ENCODE results near the gene KRTAP5-2. TPM values are rescaled to one million over a fixed set of nuclear protein-coding genes. Genes with fewer than 3 reads are reported as not detected.

KRTAP5-2 gene
- total and polyA plus RNA-seq, 2 experiments from 2014 or later = not detected

DNA sequence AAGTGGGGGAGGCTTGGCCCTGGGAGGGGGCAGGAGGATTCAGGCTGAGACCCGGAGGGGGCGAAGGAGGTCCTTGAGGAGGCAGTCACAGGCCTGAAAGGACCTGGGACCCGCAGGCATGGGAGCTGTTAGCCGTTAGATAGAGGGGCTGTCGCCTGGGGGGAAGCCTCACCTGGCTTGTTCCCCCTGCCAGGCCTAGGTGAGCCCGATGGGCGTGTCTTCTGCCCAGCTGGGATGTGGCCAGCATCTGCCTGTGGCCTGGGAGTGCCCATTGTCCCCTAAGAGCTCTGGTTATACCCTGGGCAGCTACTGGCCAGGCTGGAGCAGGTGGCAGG is 24.2 kb downstream of the KRTAP5-2 start:
- no peaks in the 10 kb centered on the region for H4K20me1 ChIP-seq (ENCODE audit: insufficient read depth)
- TF ChIP-seq EZH2 (IDR thresholded peaks at IDR 0.05; ENCODE audit: insufficient read depth, poor library complexity, severe bottlenecking) (no peak), EZH2phosphoT487 (IDR thresholded peaks at IDR 0.05; ENCODE audit: insufficient read depth, low read depth) (no peak)
- no peaks in the 10 kb centered on the region for H3K4me1 ChIP-seq (ENCODE audit: insufficient read depth)
- WGBS, 2 experiments (ENCODE audit: low coverage in 1 of 2, low lambda C conversion rate in 2 of 2, missing lambda C conversion rate in 2 of 2) = 7% methylated on average over 7 of the region's 7 CpGs
- no peak overlapping the region for H3K4me3 ChIP-seq
- H3K9me2 ChIP-seq (ENCODE audit: insufficient read depth) = no peaks in the 10 kb centered on the region
- H3K79me2 ChIP-seq (ENCODE audit: insufficient read depth) = no peaks in the 10 kb centered on the region
- peaks cover 21% of the 10 kb centered on the region for H3K27me3 ChIP-seq (replicated peaks; ENCODE audit: insufficient read depth)
- in situ Hi-C loops (cut with MboI) = no loop called here
- H3K9ac ChIP-seq = no peak overlapping the region
- no peak overlapping the region for H3K27ac ChIP-seq
- H3F3A ChIP-seq (ENCODE audit: insufficient read depth) = 0 out of 2 replicates have a peak, but pooled peaks cover 3% of the 10 kb centered on the region
- no peaks in the 10 kb centered on the region for H3K9me3 ChIP-seq (ENCODE audit: low read depth)
- DNase-seq = no peak
- no peaks in the 10 kb centered on the region for H3K36me3 ChIP-seq (ENCODE audit: low read depth)
- no peak overlapping the region for H3K4me2 ChIP-seq (ENCODE audit: unreplicated experiment)
- H2AFZ ChIP-seq = no peak overlapping the region

DNA sequence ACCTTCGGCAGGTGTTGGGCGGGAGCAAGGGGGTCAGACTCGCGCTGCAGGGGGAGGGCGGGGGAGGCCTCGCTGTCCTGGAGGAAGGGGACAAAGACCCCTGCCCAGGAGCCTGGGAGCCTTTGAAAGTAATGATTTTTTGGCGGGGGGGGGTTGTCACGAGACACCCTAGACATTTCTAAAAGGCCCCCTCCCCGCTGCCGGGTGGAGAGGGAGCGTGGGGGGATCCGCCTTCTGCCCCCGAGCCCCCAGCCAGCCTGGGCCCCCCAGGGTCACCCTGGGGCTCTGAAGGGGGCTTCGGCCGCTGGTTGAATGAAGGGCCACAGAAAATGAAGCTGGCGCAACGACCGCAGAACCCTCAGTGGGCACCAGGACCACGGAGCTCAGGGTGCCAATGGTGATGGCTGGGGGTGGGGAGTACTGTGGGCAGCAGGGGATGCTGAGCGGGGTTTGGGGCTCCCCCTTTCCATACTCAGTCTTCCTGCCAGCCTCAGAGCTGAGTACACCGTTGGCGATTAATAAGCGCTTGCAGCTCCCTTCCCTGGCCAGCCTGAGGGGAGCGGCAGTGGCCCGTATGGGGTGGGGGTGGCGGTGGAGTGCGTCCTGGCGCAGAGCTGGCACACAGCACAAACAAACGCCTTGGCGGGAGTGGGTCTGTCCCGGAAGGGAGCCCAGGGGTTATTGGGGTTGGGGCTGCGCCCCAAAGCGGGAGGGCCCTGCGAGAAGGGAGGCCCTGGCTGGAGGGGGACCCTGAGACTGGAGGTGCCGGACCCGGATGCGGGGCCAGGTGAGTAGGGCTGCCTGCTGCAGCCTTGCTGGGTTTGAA is 24.8 kb downstream of the KRTAP5-2 start:
- H3K4me3 ChIP-seq = no peak overlapping the region
- H2AFZ ChIP-seq = no peak overlapping the region
- H3K9ac ChIP-seq = no peak overlapping the region
- H3K4me2 ChIP-seq (ENCODE audit: unreplicated experiment) = no peak overlapping the region
- H4K20me1 ChIP-seq (ENCODE audit: insufficient read depth) = no peaks in the 10 kb centered on the region
- TF ChIP-seq EZH2phosphoT487 (IDR thresholded peaks at IDR 0.05; ENCODE audit: insufficient read depth, low read depth) (no peak), EZH2 (IDR thresholded peaks at IDR 0.05; ENCODE audit: insufficient read depth, poor library complexity, severe bottlenecking) (peak; percentile 47)
- WGBS, 2 experiments (ENCODE audit: low coverage in 1 of 2, low lambda C conversion rate in 2 of 2, missing lambda C conversion rate in 2 of 2) = 2 to 3% methylated on average over 25 to 30 of the region's 37 CpGs
- no peaks in the 10 kb centered on the region for H3K4me1 ChIP-seq (ENCODE audit: insufficient read depth)
- no peaks in the 10 kb centered on the region for H3K36me3 ChIP-seq (ENCODE audit: low read depth)
- 0 out of 2 replicates have a peak, but pooled peaks cover 3% of the 10 kb centered on the region for H3F3A ChIP-seq (ENCODE audit: insufficient read depth)
- no peaks in the 10 kb centered on the region for H3K79me2 ChIP-seq (ENCODE audit: insufficient read depth)
- peaks cover 21% of the 10 kb centered on the region for H3K27me3 ChIP-seq (replicated peaks; ENCODE audit: insufficient read depth)
- in situ Hi-C loops (cut with MboI) = no loop called here
- DNase-seq = no peak
- H3K9me3 ChIP-seq (ENCODE audit: low read depth) = no peaks in the 10 kb centered on the region
- H3K27ac ChIP-seq = no peak overlapping the region
- H3K9me2 ChIP-seq (ENCODE audit: insufficient read depth) = no peaks in the 10 kb centered on the region

- Histone ChIP-seq H3K79me2 (ENCODE audit: insufficient read depth) (no peaks in the 10 kb centered on the region), H2AFZ (no peak within 1 kb of the TSS), H3K9me2 (ENCODE audit: insufficient read depth) (no peaks in the 10 kb centered on the region), H3K36me3 (ENCODE audit: low read depth) (no peaks in the 10 kb centered on the region), H3F3A (ENCODE audit: insufficient read depth) (0 out of 2 replicates have a peak, but pooled peaks cover 3% of the 10 kb centered on the region), H4K20me1 (ENCODE audit: insufficient read depth) (no peaks in the 10 kb centered on the region), H3K4me1 (ENCODE audit: insufficient read depth) (no peaks in the 10 kb centered on the region), H3K9me3 (ENCODE audit: low read depth) (no peaks in the 10 kb centered on the region), H3K4me2 (ENCODE audit: unreplicated experiment) (peak within 1 kb of the TSS; percentile 51), H3K27ac (no peak within 1 kb of the TSS), H3K9ac (peak within 1 kb of the TSS; percentile 13; the same call in 1 of the 2 replicates), H3K4me3 (peak within 1 kb of the TSS; percentile 45), H3K27me3 (replicated peaks; ENCODE audit: insufficient read depth) (peaks cover 21% of the 10 kb centered on the region)
- TF ChIP-seq EZH2phosphoT487 (IDR thresholded peaks at IDR 0.05; ENCODE audit: insufficient read depth, low read depth) (0 out of 2 replicates have a peak, but pooled peaks have one; percentile 53), EZH2 (IDR thresholded peaks at IDR 0.05; ENCODE audit: insufficient read depth, poor library complexity, severe bottlenecking) (peak; percentile 97)
- peak; percentile 93 for DNase-seq
- whole genome bisulfite sequencing, 2 experiments (ENCODE audit: low coverage in 1 of 2, low lambda C conversion rate in 2 of 2, missing lambda C conversion rate in 2 of 2) = 2 to 4% methylated on average over 15 to 82 of the region's 124 CpGs
- in situ Hi-C loops (cut with MboI) = no loop called here
Measured at GRCh38 chr11:1572197-1573076, 25.7 kb downstream of the KRTAP5-2 start, which contains the start of gene DUSP8. Gene DUSP8 (minus strand): TSS chr11:1572271. CDS start chr11:1565826, 6,445 bp downstream.

GRCh38 chr11:1571760-1572196 is 26.3 kb downstream of the KRTAP5-2 start:
- H3F3A ChIP-seq (ENCODE audit: insufficient read depth) = 0 out of 2 replicates have a peak, but pooled peaks cover 3% of the 10 kb centered on the region
- TF ChIP-seq EZH2phosphoT487 (IDR thresholded peaks at IDR 0.05; ENCODE audit: insufficient read depth, low read depth) = no peak
- H3K27me3 ChIP-seq (replicated peaks; ENCODE audit: insufficient read depth) = peaks cover 21% of the 10 kb centered on the region
- 2% methylated on average over 69 of the region's 91 CpGs; no CpG with 5 or more reads in 1 of the 2 experiments for WGBS, 2 experiments (ENCODE audit: low coverage in 1 of 2, low lambda C conversion rate in 2 of 2, missing lambda C conversion rate in 2 of 2)
- no peaks in the 10 kb centered on the region for H3K36me3 ChIP-seq (ENCODE audit: low read depth)
- no peaks in the 10 kb centered on the region for H3K9me2 ChIP-seq (ENCODE audit: insufficient read depth)
- H3K9me3 ChIP-seq (ENCODE audit: low read depth) = no peaks in the 10 kb centered on the region
- H3K4me1 ChIP-seq (ENCODE audit: insufficient read depth) = no peaks in the 10 kb centered on the region
- H3K27ac ChIP-seq = no peak overlapping the region
- H3K4me2 ChIP-seq (ENCODE audit: unreplicated experiment) = no peak overlapping the region
- H3K79me2 ChIP-seq (ENCODE audit: insufficient read depth) = no peaks in the 10 kb centered on the region
- no peak overlapping the region for H3K9ac ChIP-seq
- no peaks in the 10 kb centered on the region for H4K20me1 ChIP-seq (ENCODE audit: insufficient read depth)
- in situ Hi-C loops (cut with MboI) = no loop called here
- H2AFZ ChIP-seq = no peak overlapping the region
- DNase-seq = no peak
- no peak overlapping the region for H3K4me3 ChIP-seq
